Suppressor macrophage treated with lipopolysaccharide for 1 hour (primary cell): ENCODE results near the gene DBP.

Experiments
- DNase-seq, 3 donors: peaks; one replicate each; pipeline ENCODE4 v3.0.0-alpha.2; 2020 to 2022

DBP gene

GRCh38 chr19:48627201-48627864 is 9.8 kb downstream of the DBP start:
- DNase-seq: no peak

GRCh38 chr19:48625891-48626327 is 11.3 kb downstream of the DBP start:
- no peak for DNase-seq

- DNase-seq: no peak
These were observed 12.1 kb downstream of the DBP start for GRCh38 chr19:48624791-48625723.

- peak; percentile 94 to 98 (median 95) for DNase-seq
These were observed 13.0 kb downstream of the DBP start for GRCh38 chr19:48624067-48624594.

- DNase-seq: no peak
These were observed 13.6 kb downstream of the DBP start for GRCh38 chr19:48623556-48624066.

GRCh38 chr19:48619692-48620585 is 17.2 kb downstream of the DBP start:
- DNase-seq: peak; percentile 39 to 61 (median 54)

GRCh38 chr19:48618916-48619691 is 18.1 kb downstream of the DBP start, which contains the start of the genes RPL18 and SPHK2:
Gene RPL18, minus strand, starts transcription at chr19:48619178. Its CDS starts 35 bp downstream, at chr19:48619143.
Gene SPHK2, plus strand, starts transcription at chr19:48619506. Its CDS starts 1,009 bp downstream, at chr19:48620515.
- peak; percentile 97 to 99 (median 98) for DNase-seq

- no peak for DNase-seq
These were observed 18.8 kb downstream of the DBP start for GRCh38 chr19:48618278-48618915.

- DNase-seq: no peak
These were observed 19.8 kb downstream of the DBP start for GRCh38 chr19:48617146-48617937.

- DNase-seq: no peak
These were observed 20.6 kb downstream of the DBP start for GRCh38 chr19:48616491-48617056.

GRCh38 chr19:48616041-48616436 is 21.1 kb downstream of the DBP start:
- DNase-seq: no peak

- DNase-seq: no peak
These were observed 21.7 kb downstream of the DBP start for GRCh38 chr19:48615231-48616040.

- no peak for DNase-seq
These were observed 22.5 kb downstream of the DBP start, which contains the start of gene FAM83E for GRCh38 chr19:48614436-48615230. Gene FAM83E, minus strand, starts transcription at chr19:48615076. Its CDS starts 1,704 bp downstream, at chr19:48613372.

GRCh38 chr19:48613852-48614435 is 23.2 kb downstream of the DBP start:
- no peak for DNase-seq

GRCh38 chr19:48613024-48613851 is 23.9 kb downstream of the DBP start:
- no peak for DNase-seq

GRCh38 chr19:48611872-48612271 is 25.3 kb downstream of the DBP start:
- DNase-seq: no peak
